OCI-LY3 (cell line): ENCODE measurements around the gene MAP4K3.

Source experiments
- H2AFZ ChIP-seq: fragments of 200-600, 300-600 bp; shearing (Covaris generic); 2 replicates; pipeline ENCODE4 v1.6.0; 2014; ENCODE audit warnings: antibody characterized with exemption, low read depth, low read length
- H3K27ac ChIP-seq: fragments of 200-600, 300-600 bp; sonication (generic); 2 replicates; pipeline ENCODE4 v1.5.1; 2014; ENCODE audit warnings: mild to moderate bottlenecking, low read length, moderate library complexity, mixed read lengths
- H3K27me3 ChIP-seq: fragments of 200-600, 300-600 bp; sonication (generic); 2 replicates; pipeline ENCODE4 v1.6.1; 2014; ENCODE audit warnings: low read depth, low read length, mixed read lengths
- H3K36me3 ChIP-seq: fragments of 200-600, 300-600 bp; sonication (generic); replicated peaks from 2 replicates; pipeline ENCODE3; 2014; ENCODE audit warnings: low read depth, low read length, mixed read lengths
- H3K4me1 ChIP-seq: fragments of 300-600, 200-600 bp; sonication (generic); 2 replicates; pipeline ENCODE4 v1.6.1; 2014; ENCODE audit warnings: low read length, mixed read lengths
- H3K4me2 ChIP-seq: fragments of 200-600, 300-600 bp; sonication (generic); 2 replicates; pipeline ENCODE4 v1.6.1; 2014; ENCODE audit warnings: low read length, mixed read lengths
- H3K4me3 ChIP-seq: fragments of 300-600, 200-600 bp; sonication (generic); 2 replicates; pipeline ENCODE4 v1.5.1; 2014; ENCODE audit warnings: antibody characterized with exemption, mild to moderate bottlenecking, low read length, moderate library complexity
- H3K79me2 ChIP-seq: fragments of 300-600, 200-600 bp; shearing (Covaris generic); 2 replicates; pipeline ENCODE4 v1.6.1; 2014; ENCODE audit warnings: mild to moderate bottlenecking, low read length, mixed read lengths
- H3K9ac ChIP-seq: fragments of 300-600, 200-600 bp; shearing (Covaris generic); 2 replicates; pipeline ENCODE4 v1.6.0; 2014; ENCODE audit warnings: mild to moderate bottlenecking, low read length, moderate library complexity
- H3K9me3 ChIP-seq: fragments of 200-600, 300-600 bp; shearing (Covaris generic); 2 replicates; pipeline ENCODE4 v1.6.1; 2014; ENCODE audit warnings: low read length, mixed read lengths; ENCODE audit not compliant: insufficient read depth
- H4K20me1 ChIP-seq: fragments of 200-600, 300-600 bp; sonication (generic); 2 replicates; pipeline ENCODE4 v1.6.1; 2016; ENCODE audit warnings: low read length, mixed read lengths; ENCODE audit not compliant: insufficient read depth
- EZH2phosphoT487 ChIP-seq: fragments of 200-600 bp; shearing (Covaris generic); IDR thresholded peaks from 2 replicates; pipeline ENCODE4 v1.6.1; 2018; ENCODE audit warnings: antibody characterized with exemption, mixed run types, low read depth
- TF ChIP-seq, protein P1 (sequence below): fragments of 200-600, 300-600 bp; sonication (generic); IDR thresholded peaks from 2 replicates; pipeline ENCODE4 v1.5.1; 2014; ENCODE audit warnings: antibody characterized with exemption, low read length, low read depth

The MAP4K3 gene

DNA sequence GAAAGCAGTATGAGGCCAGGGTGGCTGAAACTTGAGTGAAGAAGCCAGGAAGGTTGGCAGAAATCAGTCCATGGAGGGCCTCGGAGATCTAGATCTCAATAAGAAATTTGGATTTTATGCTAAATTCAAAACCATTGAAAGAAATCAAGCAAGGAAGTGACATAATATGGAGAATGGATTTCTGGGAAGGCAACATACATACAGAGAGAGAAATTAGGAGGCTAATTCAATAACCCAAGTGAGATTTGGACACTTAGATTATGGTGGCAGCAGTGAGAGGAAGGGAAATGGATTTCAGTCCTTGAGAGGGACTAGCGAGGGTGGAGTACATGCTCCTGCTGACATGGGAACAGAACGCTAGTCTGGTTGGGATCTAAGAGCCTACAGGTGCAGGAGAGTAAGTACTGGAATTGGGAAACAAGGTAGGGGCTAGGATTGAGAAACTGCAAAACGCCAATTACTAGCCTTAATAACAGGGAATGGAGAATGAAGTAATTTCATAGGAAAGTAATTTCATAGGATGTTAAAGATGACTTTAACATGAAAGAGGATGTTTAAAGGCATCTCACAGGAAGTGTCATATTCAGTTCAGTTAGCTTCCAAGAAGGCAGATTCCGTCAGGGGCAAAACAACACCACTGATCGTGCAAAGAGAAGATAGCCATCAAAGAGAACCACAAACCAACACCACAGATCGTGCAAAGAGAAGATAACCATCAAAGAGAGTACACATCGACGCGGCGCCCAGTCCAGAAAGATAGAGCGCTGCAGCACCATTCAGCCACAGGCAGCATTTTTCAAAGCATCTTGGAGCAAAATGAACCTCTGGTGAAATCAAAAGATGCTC, 220.5 kb downstream of the MAP4K3 start:
- H3K9me3 ChIP-seq, result no peaks in the 10 kb centered on the region
- TF ChIP-seq, protein P1, sequence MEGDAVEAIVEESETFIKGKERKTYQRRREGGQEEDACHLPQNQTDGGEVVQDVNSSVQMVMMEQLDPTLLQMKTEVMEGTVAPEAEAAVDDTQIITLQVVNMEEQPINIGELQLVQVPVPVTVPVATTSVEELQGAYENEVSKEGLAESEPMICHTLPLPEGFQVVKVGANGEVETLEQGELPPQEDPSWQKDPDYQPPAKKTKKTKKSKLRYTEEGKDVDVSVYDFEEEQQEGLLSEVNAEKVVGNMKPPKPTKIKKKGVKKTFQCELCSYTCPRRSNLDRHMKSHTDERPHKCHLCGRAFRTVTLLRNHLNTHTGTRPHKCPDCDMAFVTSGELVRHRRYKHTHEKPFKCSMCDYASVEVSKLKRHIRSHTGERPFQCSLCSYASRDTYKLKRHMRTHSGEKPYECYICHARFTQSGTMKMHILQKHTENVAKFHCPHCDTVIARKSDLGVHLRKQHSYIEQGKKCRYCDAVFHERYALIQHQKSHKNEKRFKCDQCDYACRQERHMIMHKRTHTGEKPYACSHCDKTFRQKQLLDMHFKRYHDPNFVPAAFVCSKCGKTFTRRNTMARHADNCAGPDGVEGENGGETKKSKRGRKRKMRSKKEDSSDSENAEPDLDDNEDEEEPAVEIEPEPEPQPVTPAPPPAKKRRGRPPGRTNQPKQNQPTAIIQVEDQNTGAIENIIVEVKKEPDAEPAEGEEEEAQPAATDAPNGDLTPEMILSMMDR, result no peak
- TF ChIP-seq EZH2phosphoT487, result no peak
- no peaks in the 10 kb centered on the region for H3K4me1 ChIP-seq
- H3K9ac ChIP-seq, result no peak overlapping the region
- no peak overlapping the region for H3K27ac ChIP-seq
- no peaks in the 10 kb centered on the region for H3K27me3 ChIP-seq
- no peaks in the 10 kb centered on the region for H3K79me2 ChIP-seq
- H3K4me2 ChIP-seq, result no peak overlapping the region
- no peaks in the 10 kb centered on the region for H4K20me1 ChIP-seq
- no peak overlapping the region for H2AFZ ChIP-seq
- H3K4me3 ChIP-seq, result no peak overlapping the region
- H3K36me3 ChIP-seq, result no peaks in the 10 kb centered on the region

DNA sequence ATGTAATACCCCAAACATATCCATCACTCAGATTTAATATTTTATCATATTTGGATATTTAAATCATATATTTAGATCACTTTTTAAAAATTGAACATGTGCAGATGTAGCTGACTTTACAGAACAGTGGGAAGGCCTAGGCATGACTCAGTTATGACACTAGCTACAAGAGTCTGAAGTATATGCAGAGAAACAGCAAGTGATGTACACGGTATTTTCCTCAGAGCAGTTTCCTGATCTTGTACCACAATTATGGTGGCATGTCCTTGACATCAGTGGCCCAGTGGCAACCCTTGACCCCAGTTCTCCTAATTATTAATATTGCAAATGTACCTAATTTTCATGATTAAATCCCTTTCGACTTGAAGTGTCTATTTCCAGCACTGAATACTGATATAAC, 221.5 kb downstream of the MAP4K3 start:
- Histone ChIP-seq H2AFZ (no peak overlapping the region), H3K9ac (no peak overlapping the region), H3K27ac (no peak overlapping the region), H3K4me1 (no peaks in the 10 kb centered on the region), H3K4me2 (no peak overlapping the region), H3K4me3 (no peak overlapping the region), H3K9me3 (no peaks in the 10 kb centered on the region), H3K79me2 (no peaks in the 10 kb centered on the region), H3K36me3 (no peaks in the 10 kb centered on the region), H4K20me1 (no peaks in the 10 kb centered on the region), H3K27me3 (no peaks in the 10 kb centered on the region)
- TF ChIP-seq, protein P1, result no peak
- no peak for TF ChIP-seq EZH2phosphoT487

DNA sequence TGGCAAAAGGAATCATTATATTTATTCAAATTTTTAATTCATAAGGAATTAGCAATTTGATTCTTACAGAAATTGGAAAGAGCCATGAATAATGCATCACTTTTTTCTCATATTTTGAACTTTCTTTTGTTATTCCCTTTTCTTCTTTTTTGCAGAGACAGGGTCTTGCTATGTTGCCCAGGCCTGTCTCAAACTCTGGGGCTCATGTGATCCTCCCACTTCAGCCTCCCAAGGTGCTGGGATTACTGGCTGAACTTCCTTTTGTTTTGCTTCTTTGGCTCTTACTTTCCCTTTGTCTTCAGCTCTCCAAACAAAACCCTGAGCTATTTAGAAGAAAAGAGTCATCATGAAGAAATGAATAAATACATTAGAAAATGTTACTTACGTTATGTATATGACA, 224.1 kb downstream of the MAP4K3 start:
- Histone ChIP-seq H3K4me3 (no peak overlapping the region), H3K9me3 (no peaks in the 10 kb centered on the region), H3K9ac (no peak overlapping the region), H3K79me2 (no peaks in the 10 kb centered on the region), H3K36me3 (no peaks in the 10 kb centered on the region), H4K20me1 (no peaks in the 10 kb centered on the region), H3K27ac (no peak overlapping the region), H3K27me3 (no peaks in the 10 kb centered on the region), H3K4me2 (no peak overlapping the region), H2AFZ (no peak overlapping the region), H3K4me1 (no peaks in the 10 kb centered on the region)
- no peak for TF ChIP-seq EZH2phosphoT487
- TF ChIP-seq, protein P1, result no peak

DNA sequence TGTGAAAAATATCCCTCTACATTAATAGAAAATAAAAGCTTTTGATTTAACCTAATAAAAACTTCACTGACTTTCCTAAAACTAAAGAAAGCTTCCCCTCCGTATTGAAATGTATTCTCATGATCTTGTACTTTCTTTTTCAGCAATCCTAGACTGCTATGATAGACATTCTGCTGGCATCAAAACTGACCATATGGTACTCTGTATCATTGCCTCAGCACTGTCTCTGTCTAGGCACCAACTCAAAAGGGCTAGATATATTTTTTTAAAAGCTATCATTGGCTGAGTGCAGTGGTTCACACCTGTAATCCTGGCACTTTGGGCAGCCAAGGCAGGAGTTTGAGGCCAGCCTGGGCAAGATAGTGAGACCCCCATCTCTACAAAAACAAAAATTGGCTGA, 226.2 kb downstream of the MAP4K3 start:
- Histone ChIP-seq H3K4me3 (no peak overlapping the region), H4K20me1 (no peaks in the 10 kb centered on the region), H2AFZ (no peak overlapping the region), H3K4me1 (no peaks in the 10 kb centered on the region), H3K36me3 (no peaks in the 10 kb centered on the region), H3K79me2 (no peaks in the 10 kb centered on the region), H3K4me2 (no peak overlapping the region), H3K27ac (no peak overlapping the region), H3K9me3 (no peaks in the 10 kb centered on the region), H3K9ac (no peak overlapping the region), H3K27me3 (no peaks in the 10 kb centered on the region)
- no peak for TF ChIP-seq EZH2phosphoT487
- TF ChIP-seq, protein P1, result no peak
